GM21423 (cell line): ENCODE results near the gene FBXO5.
A peak's percentile ranks its signal among the peaks of the same experiment; 100 is the strongest.
"Not testable (repeated sequence)": the region's sequence is repeated elsewhere in the genome, so short reads cannot be mapped to it uniquely, and the experiment has no call there.

Experiments used
- ATAC-seq: cut with Tn5 transposase; IDR thresholded peaks from one replicate; pipeline ENCODE4 v1.9.1; 2021; ENCODE audit warnings: mild to moderate bottlenecking, moderate library complexity; ENCODE audit not compliant: unreplicated experiment

The FBXO5 gene

GRCh38 chr6:152993431-152993830 lies 10.6 kb upstream of the FBXO5 start:
- ATAC-seq = no peak

- ATAC-seq = no peak
Measured at GRCh38 chr6:152986978-152987377, 4.1 kb upstream of the FBXO5 start.

- ATAC-seq = not testable (repeated sequence)
Measured at GRCh38 chr6:152985300-152985699, 2.5 kb upstream of the FBXO5 start.

GRCh38 chr6:152984513-152984872 lies 1.7 kb upstream of the FBXO5 start:
- peak; percentile 30 for ATAC-seq

- ATAC-seq = peak; percentile 15
Measured at GRCh38 chr6:152983637-152984512, 1.0 kb upstream of the FBXO5 start.

GRCh38 chr6:152981989-152982903 lies 595 bp downstream of the FBXO5 start:
- ATAC-seq = peak; percentile 0

- ATAC-seq = no peak
Measured at GRCh38 chr6:152981219-152981618, 1.6 kb downstream of the FBXO5 start.

GRCh38 chr6:152980656-152981055 lies 2.2 kb downstream of the FBXO5 start:
- no peak for ATAC-seq

- ATAC-seq = no peak
Measured at GRCh38 chr6:152979116-152979515, 3.7 kb downstream of the FBXO5 start.

GRCh38 chr6:152978058-152978457 lies 4.8 kb downstream of the FBXO5 start:
- ATAC-seq = no peak

- ATAC-seq = no peak
Measured at GRCh38 chr6:152977556-152977955, 5.3 kb downstream of the FBXO5 start.

GRCh38 chr6:152976749-152977148 lies 6.1 kb downstream of the FBXO5 start:
- no peak for ATAC-seq

GRCh38 chr6:152975204-152975915 lies 7.5 kb downstream of the FBXO5 start:
- ATAC-seq = peak; percentile 59

GRCh38 chr6:152973916-152974315 lies 8.9 kb downstream of the FBXO5 start:
- ATAC-seq = no peak

- ATAC-seq = no peak
Measured at GRCh38 chr6:152969688-152970418, 13.0 kb downstream of the FBXO5 start.

GRCh38 chr6:152966168-152966894 lies 16.5 kb downstream of the FBXO5 start:
- not testable (repeated sequence) for ATAC-seq

GRCh38 chr6:152959333-152959732 lies 23.5 kb downstream of the FBXO5 start:
- ATAC-seq = no peak

GRCh38 chr6:152957796-152958195 lies 25.0 kb downstream of the FBXO5 start:
- ATAC-seq = no peak

GRCh38 chr6:152954443-152954842 lies 28.4 kb downstream of the FBXO5 start:
- ATAC-seq = no peak
